ENCODE results near the gene CFC1B.
"Not testable (repeated sequence)": the region's sequence is repeated elsewhere in the genome, so short reads cannot be mapped to it uniquely, and the experiment has no call there.

The CFC1B gene

DNA sequence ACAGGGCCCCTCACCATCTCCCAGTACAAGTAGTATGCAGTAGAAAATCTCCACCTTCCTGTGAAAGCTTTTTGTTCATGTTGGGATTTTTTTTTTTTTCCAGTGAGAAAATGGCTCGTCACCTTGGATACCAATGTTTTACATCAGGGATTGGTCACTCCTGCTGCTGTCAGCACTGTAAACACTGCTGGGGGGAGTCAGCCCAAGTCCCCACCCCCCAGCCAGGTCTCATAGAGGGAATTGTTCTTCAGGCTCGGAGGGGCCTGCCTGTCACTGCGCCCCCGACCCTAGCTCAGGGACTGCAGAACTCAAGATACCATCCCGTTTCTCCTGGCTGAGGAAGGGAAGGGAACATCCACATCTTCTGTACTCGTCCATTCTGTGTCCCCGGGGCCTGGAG lies at the start of gene CFC1B:
TSS of gene CFC1B (plus strand) at position 231 of the 400 bp plus-strand sequence. CDS start 263 bp downstream, outside the sequence.
- H3K27me3 Mint-ChIP-seq (ENCODE audit: low read depth); H3K36me3 Mint-ChIP-seq (ENCODE audit: low read depth); H3K4me1 Mint-ChIP-seq; H3K9me3 Mint-ChIP-seq; H3K27ac Mint-ChIP-seq; H3K4me3 Mint-ChIP-seq: not testable (repeated sequence)

DNA sequence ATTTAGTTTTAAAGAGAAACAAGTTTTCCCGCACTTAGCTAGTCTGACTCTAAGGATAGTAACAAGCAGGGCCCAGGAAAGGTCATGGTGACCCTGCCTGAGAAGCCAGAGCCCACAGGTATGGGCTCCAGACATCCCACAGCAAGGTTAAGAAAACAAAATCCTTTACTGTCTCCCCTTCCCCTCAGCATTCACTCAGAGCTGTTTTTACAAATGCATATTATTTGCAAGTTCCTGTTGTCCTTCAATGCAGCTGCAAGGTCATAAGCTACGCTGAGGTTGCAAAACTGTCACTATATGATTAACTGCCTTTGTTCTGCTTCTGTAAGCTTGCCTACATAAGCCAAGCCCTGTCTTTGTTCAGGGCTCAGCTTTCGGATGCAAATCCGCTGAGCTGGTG lies 29.9 kb upstream of the CFC1B start:
- not testable (repeated sequence) for H3K4me3 Mint-ChIP-seq; H3K36me3 Mint-ChIP-seq (ENCODE audit: low read depth); H3K4me1 Mint-ChIP-seq; H3K27me3 Mint-ChIP-seq (ENCODE audit: low read depth); H3K27ac Mint-ChIP-seq; H3K9me3 Mint-ChIP-seq

DNA sequence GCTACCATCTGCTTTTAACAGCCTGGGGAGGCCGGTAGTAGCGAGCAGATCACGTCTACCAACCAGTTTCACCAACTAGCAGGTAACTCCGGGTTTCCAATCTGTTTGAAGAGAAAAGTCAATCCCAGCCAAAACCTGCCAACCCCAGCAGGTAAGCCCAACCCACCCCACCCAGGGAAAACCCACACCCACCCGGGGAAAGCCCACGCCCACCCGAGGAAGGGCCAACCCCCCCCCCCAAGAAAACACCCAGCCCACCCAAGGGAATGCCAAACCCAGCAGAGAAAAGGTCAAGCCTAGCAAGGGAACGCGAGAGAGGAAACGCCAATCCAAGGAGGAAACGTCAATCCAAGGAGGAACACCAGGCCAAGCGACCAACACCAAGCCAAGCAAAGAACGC lies 11.8 kb upstream of the CFC1B start, which contains the start of gene POTEI:
TSS of gene POTEI (minus strand) at position 101 of the 400 bp plus-strand sequence. CDS start at position 8, 93 bp downstream.
- not testable (repeated sequence) for H3K36me3 Mint-ChIP-seq (ENCODE audit: low read depth); H3K9me3 Mint-ChIP-seq; H3K4me3 Mint-ChIP-seq; H3K27me3 Mint-ChIP-seq (ENCODE audit: low read depth); H3K4me1 Mint-ChIP-seq; H3K27ac Mint-ChIP-seq

DNA sequence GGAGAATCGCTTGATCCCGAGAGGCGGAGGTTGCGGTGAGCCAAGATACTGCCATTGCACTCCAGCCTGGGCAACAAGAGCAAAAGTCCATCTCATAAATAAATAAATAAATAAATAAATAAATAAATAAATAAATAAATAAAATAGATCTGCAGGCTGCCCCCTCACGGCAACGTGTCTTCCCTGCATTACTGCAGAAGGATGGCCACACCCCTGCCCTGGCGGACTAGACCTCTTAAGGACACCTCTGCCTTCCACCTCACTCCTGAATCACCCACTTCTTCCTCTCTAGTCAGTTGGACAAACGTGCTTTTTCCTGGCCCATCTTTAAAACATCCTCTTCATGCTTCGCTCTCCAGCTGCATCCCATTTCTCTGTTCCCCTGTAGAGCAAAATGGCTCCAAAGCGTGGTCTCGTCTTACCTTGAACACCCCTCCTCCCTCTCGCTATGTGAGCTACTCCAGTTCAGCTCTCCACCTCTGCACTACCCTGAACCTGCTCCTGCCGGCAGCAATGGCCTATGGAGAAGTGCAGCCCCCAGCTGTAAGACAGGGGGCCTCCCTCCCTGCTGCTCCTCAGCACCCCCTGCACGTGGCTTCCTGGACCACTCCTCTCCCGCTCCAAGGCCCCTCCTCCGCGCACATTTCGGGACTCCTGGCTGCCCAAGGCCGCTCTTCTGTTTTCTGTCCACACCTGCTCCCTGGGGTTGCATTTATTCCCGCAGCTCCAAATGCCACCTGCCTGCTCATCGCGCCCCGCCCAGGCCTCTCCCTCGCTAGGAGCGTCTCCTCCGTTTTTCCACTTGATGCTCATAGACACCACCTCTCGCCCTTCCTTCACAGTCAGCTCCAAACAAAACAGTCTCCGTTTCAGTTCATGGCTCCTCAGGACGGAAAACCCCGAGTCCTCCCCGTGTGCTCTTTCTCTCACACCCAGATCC lies 9.9 kb upstream of the CFC1B start:
- not testable (repeated sequence) for H3K9me3 Mint-ChIP-seq; H3K4me1 Mint-ChIP-seq; H3K36me3 Mint-ChIP-seq (ENCODE audit: low read depth); H3K4me3 Mint-ChIP-seq; H3K27ac Mint-ChIP-seq; H3K27me3 Mint-ChIP-seq (ENCODE audit: low read depth)

DNA sequence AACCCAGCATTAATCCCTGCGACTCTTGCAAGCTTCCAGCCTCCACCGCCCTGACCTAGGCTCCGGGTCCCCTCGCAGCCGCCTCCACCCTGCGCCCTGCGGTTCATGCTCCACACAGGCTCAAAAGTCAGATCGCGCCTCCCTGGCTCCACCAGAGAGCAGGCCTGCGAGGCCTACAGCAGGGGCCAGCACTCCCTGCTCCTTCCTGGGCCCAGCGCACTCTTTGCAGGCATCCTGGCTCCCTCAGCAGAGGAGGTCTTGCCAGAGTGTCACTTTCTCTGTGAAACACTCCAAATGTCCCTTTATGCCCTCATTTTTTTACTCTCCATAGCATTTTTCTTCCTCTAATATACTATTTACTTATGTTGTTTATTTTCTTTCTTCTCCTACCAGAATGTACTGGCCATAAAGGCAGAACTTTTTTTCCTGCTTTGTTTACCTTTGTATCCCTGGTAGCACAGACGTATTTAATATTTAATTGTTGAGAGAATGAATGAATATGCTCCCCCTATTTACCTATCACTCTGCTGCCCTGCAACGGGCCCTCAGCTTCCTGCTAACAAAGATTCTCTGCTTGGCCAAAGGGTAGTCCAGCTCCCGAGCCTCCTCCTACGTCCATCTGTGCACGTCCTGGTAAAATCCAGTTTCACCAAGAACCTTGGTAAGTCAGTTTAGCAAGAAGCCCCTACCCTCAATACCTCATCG lies 9.1 kb upstream of the CFC1B start:
- H3K4me1 Mint-ChIP-seq; H3K27ac Mint-ChIP-seq; H3K27me3 Mint-ChIP-seq (ENCODE audit: low read depth); H3K4me3 Mint-ChIP-seq; H3K36me3 Mint-ChIP-seq (ENCODE audit: low read depth); H3K9me3 Mint-ChIP-seq: not testable (repeated sequence)

DNA sequence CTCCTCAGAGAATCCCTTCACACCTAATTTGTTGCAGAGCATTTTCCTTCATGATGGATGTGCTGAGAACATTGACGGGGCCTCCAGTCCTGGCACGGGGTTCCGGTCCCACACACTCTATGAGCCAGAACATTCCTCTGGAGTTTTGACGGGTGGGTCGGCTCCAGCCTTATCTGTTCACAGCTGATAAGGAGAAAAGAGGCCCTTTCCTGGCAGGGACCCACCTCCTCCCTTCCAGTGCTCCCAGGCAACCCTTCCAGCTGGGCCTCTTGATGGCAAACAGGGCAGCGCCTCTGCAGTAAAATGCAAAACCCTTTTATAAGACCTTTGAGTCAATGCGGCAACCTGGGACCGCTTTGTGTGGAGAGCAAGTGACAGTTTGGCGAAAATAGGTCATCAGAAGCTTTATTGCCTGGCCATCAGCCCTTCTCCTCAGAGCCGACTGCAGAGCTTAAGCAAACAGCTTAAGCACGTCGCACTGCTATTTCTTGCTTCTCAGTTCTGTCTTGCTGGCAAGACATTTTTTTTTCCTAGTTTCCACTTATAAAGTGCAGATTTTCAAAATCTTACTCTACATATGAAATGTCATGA lies 2.4 kb upstream of the CFC1B start:
- H3K27ac Mint-ChIP-seq; H3K9me3 Mint-ChIP-seq; H3K36me3 Mint-ChIP-seq (ENCODE audit: low read depth); H3K4me3 Mint-ChIP-seq; H3K27me3 Mint-ChIP-seq (ENCODE audit: low read depth); H3K4me1 Mint-ChIP-seq: not testable (repeated sequence)

DNA sequence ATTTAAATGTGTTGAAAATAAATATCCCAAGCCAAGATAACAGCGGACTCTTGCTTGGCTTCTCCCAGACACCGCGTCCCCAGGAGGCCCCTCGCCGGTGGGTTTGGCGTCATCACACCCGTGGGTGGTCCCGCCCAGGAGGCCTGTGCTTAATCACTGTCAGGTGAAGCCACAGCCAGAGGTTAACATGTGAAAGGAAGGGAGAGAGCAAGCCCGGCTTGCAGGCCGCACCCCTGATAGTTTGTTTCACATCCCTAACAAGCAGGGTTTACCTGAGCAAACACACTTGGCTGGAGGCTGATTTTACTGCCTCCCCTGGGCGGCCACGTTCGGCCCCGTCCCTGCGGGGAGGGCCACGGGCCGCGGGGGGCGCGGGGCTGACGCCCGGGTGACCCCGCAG lies 1.4 kb downstream of the CFC1B start:
- H3K4me3 Mint-ChIP-seq; H3K27me3 Mint-ChIP-seq (ENCODE audit: low read depth); H3K4me1 Mint-ChIP-seq; H3K27ac Mint-ChIP-seq; H3K9me3 Mint-ChIP-seq; H3K36me3 Mint-ChIP-seq (ENCODE audit: low read depth): not testable (repeated sequence)

DNA sequence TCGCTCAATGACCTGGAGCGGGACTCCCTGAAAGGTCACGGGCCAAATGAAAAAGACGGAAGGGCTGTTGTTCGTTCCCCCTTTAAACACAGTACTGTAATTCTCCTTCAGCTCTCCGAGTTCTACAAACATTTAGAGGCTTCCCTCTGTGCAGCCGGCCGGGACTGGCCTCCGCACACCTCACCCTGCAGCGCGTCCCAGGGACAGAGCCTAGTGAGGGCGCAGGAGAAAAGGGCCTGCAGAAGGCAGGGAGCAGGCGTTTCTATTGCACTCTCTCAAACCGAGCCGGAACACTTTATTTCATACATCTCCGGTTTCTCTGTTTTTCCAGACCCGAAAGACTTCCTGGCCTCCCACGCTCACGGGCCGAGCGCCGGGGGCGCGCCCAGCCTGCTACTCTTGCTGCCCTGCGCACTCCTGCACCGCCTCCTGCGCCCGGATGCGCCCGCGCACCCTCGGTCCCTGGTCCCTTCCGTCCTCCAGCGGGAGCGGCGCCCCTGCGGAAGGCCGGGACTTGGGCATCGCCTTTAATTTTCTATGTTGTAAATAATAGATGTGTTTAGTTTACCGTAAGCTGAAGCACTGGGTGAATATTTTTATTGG lies 6.4 kb downstream of the CFC1B start:
- not testable (repeated sequence) for H3K36me3 Mint-ChIP-seq (ENCODE audit: low read depth); H3K4me3 Mint-ChIP-seq; H3K4me1 Mint-ChIP-seq; H3K9me3 Mint-ChIP-seq; H3K27ac Mint-ChIP-seq; H3K27me3 Mint-ChIP-seq (ENCODE audit: low read depth)

DNA sequence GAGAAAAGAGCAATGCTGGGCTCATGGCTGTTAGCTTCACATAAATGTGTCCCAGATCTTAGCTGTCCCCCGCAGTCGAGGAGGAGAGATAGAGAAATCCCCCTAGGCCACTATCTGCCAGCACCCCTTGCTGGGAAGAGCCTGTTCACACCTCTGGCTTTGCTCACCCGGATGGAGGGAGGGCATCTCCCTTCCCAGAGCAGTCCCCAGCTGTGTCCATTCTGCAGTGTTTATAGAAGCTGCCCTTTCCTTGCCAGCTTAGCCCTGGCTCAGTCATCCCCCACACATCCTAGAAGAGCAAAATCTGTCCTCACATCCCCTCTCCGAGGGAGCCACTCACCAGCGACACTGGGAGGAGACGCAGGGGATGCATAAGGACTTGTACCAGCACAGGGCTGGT lies 8.5 kb downstream of the CFC1B start:
- not testable (repeated sequence) for H3K9me3 Mint-ChIP-seq; H3K27me3 Mint-ChIP-seq (ENCODE audit: low read depth); H3K27ac Mint-ChIP-seq; H3K4me3 Mint-ChIP-seq; H3K4me1 Mint-ChIP-seq; H3K36me3 Mint-ChIP-seq (ENCODE audit: low read depth)

DNA sequence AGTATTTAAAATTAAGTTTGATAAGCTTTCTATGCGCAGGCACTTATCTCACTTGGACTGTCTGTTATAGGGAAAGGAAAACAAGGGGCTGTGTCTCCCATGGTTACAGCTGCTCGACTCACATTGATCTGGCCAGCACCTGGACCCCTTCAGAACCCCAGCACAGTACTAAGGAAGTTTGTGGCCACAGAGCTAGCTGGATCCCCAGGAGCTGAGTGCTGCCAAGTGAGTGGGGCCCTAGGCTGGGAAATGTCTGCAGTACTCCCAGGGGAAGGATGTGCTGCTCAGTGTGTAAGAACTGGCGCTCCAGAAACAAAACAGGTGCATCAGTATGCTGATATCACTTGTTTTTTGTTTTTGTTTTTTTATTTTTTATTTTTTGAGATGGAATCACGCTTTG lies 9.2 kb downstream of the CFC1B start:
- not testable (repeated sequence) for H3K9me3 Mint-ChIP-seq; H3K4me1 Mint-ChIP-seq; H3K27me3 Mint-ChIP-seq (ENCODE audit: low read depth); H3K4me3 Mint-ChIP-seq; H3K27ac Mint-ChIP-seq; H3K36me3 Mint-ChIP-seq (ENCODE audit: low read depth)

DNA sequence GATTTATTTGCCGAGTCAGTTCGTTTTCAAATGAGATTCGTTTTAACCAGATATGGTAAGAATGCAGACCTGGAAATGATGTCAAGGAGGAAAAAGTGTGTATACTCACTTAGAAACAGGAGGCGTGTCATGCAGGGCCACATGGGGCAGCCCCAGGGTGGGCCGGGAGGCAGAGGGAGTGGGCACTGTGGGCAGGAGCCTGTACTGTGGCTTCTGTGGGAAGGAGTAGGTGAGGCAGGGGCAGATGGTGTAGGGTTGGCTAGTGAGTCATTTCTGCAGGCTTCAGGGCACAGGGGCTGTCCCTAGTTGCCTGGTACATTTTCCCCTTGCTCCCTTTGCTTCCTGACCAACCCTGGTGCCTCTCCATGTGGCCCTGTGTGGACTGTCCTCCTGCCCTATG lies 10.2 kb downstream of the CFC1B start:
- H3K27me3 Mint-ChIP-seq (ENCODE audit: low read depth); H3K27ac Mint-ChIP-seq; H3K9me3 Mint-ChIP-seq; H3K4me3 Mint-ChIP-seq; H3K36me3 Mint-ChIP-seq (ENCODE audit: low read depth); H3K4me1 Mint-ChIP-seq: not testable (repeated sequence)

DNA sequence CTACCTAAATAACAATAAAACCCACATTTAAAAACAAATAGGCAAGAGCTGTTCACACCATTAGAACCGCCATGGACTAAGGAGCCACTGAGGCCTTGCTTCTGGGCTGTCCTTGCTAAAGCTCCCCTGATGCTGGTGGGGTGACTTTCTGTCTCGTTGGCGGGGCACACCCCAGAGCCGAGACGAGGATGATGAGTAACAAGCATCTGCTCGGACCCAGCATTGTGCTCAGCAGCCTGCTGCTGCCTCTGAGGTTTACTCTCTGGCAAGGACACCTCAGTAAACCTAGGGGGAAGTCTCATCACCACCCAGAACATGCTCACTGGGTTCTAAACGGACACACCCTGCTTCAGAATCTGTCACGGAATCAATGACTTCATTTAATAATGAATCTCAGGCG lies 10.7 kb downstream of the CFC1B start:
- H3K27ac Mint-ChIP-seq; H3K9me3 Mint-ChIP-seq; H3K4me3 Mint-ChIP-seq; H3K27me3 Mint-ChIP-seq (ENCODE audit: low read depth); H3K4me1 Mint-ChIP-seq; H3K36me3 Mint-ChIP-seq (ENCODE audit: low read depth): not testable (repeated sequence)

DNA sequence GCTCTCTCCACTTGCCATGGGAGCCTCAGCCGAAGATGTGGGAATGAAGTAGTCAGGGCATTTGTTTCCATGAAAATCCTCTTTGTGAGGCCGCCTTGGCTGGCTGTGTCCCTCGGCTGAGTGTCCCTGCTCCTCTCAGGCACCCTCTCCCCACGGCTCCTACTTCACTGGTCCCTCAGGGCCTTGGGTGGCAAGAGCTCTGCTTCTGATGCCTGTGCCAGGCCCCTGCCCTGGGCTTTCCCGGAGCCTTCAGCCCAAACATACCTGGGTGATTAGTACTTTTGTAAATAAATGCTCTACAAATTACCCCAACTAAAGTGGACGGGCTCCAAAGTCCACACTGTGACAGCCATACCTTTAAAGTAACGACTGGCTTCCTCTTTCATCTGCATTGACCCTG lies 15.6 kb downstream of the CFC1B start:
- not testable (repeated sequence) for H3K27ac Mint-ChIP-seq; H3K9me3 Mint-ChIP-seq; H3K4me3 Mint-ChIP-seq; H3K4me1 Mint-ChIP-seq; H3K27me3 Mint-ChIP-seq (ENCODE audit: low read depth); H3K36me3 Mint-ChIP-seq (ENCODE audit: low read depth)

DNA sequence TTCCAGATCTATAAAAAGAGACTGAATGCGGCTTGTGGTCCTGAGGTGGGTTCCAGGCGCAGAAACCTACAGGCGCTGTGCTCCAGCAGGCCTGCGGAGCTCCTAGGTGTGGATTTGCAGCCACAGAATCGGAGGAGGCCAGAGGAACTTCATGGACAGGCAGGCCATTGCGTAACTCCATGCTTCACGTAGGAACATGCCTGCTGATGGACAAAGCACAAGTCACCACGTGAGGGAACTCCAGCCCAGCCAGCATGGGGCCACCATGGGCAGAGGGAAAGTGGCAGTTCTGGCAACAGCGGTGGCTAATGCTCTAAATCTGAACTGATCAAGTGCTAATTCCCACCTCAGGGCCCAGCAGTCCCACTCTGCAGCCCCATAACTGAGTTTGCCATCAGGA lies 17.2 kb downstream of the CFC1B start:
- H3K27me3 Mint-ChIP-seq (ENCODE audit: low read depth); H3K4me3 Mint-ChIP-seq; H3K36me3 Mint-ChIP-seq (ENCODE audit: low read depth); H3K9me3 Mint-ChIP-seq; H3K4me1 Mint-ChIP-seq; H3K27ac Mint-ChIP-seq: not testable (repeated sequence)

DNA sequence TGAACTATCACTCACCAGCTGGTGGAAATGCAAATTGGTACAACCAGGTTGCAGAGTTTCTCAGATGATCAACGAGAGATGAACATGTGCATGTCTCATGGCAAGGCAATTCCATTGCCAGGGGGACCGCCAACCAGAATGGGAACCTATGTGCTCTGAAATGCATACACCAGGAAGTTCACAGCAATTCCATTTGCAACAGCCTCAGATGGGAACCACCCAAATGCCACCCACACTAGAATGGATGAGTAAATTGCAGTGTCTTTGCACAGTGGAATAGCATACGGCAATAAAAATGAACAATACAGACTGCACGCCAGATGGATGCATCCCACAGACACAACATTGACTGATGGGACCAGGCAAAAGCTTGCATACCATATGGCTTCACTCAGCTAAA lies 21.8 kb downstream of the CFC1B start:
- not testable (repeated sequence) for H3K27ac Mint-ChIP-seq; H3K4me1 Mint-ChIP-seq; H3K36me3 Mint-ChIP-seq (ENCODE audit: low read depth); H3K27me3 Mint-ChIP-seq (ENCODE audit: low read depth); H3K4me3 Mint-ChIP-seq; H3K9me3 Mint-ChIP-seq
